Fibroblast of the aortic adventitia (primary cell): Measurements from ENCODE around the gene HTT. TPM values are rescaled to one million over a fixed set of nuclear protein-coding genes. Genes with fewer than 3 reads are reported as not detected.
A peak's percentile ranks its signal among the peaks of the same experiment; 100 is the strongest.

Experiments
- DNase-seq: peaks from one replicate; pipeline ENCODE4 v3.0.0-alpha.2; 2010; ENCODE audit warnings: low read depth
- H3K4me3 ChIP-seq: 2 replicates; pipeline ENCODE4 v1.5.1; 2011; ENCODE audit warnings: low read depth, mild to moderate bottlenecking, control low read depth, low read length, moderate library complexity
- total RNA-seq: library from RNA; depleted of rRNA; stranded (reverse); fragments of >200 nt; gene quantifications from 2 replicates; pipeline ENCODE4 v1.2.3, GENCODE V29; 2012; ENCODE audit warnings: low replicate concordance
- TF ChIP-seq, protein P1 (sequence below): IDR thresholded peaks from 2 replicates; pipeline ENCODE4 v1.5.1; 2011; ENCODE audit warnings: mild to moderate bottlenecking, low read length, control low read depth, inconsistent platforms; ENCODE audit not compliant: insufficient read depth

HTT gene
- total RNA-seq, 1 donor, result 49.9 TPM

GRCh38 chr4:3121110-3121509 lies 46.6 kb downstream of the HTT start:
- TF ChIP-seq, protein P1, sequence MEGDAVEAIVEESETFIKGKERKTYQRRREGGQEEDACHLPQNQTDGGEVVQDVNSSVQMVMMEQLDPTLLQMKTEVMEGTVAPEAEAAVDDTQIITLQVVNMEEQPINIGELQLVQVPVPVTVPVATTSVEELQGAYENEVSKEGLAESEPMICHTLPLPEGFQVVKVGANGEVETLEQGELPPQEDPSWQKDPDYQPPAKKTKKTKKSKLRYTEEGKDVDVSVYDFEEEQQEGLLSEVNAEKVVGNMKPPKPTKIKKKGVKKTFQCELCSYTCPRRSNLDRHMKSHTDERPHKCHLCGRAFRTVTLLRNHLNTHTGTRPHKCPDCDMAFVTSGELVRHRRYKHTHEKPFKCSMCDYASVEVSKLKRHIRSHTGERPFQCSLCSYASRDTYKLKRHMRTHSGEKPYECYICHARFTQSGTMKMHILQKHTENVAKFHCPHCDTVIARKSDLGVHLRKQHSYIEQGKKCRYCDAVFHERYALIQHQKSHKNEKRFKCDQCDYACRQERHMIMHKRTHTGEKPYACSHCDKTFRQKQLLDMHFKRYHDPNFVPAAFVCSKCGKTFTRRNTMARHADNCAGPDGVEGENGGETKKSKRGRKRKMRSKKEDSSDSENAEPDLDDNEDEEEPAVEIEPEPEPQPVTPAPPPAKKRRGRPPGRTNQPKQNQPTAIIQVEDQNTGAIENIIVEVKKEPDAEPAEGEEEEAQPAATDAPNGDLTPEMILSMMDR, result no peak

DNA sequence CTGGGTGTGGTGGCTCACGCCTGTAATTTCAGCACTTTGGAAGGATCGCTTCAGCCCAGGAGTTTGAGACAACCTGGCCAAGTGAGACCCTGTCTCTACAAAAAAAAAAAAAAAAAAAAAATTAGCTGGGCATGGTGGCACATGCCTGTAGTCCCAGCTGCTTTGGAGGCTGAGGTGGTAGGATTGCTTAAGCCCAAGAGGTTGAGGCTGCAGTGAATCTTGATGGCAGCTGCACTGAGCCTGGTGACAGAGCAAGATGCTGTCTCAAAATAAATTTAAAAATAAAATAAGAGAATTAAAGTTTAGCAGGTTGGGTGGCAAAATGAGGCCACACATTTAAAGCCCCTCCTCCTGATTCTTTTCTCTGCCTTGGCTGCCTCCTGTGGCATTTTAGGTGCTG lies 47.1 kb downstream of the HTT start:
- DNase-seq, result no peak
- TF ChIP-seq, protein P1, result no peak
- H3K4me3 ChIP-seq, result no peak overlapping the region

More at GRCh38 chr4:3121110-3121509, 46.6 kb downstream of the HTT start:
- H3K4me3 ChIP-seq, result no peak overlapping the region
- no peak for DNase-seq

- TF ChIP-seq, protein P1, result no peak
- H3K4me3 ChIP-seq, result no peak overlapping the region
- DNase-seq, result peak; percentile 53
Measured at GRCh38 chr4:3122081-3122563, 47.6 kb downstream of the HTT start.

DNA sequence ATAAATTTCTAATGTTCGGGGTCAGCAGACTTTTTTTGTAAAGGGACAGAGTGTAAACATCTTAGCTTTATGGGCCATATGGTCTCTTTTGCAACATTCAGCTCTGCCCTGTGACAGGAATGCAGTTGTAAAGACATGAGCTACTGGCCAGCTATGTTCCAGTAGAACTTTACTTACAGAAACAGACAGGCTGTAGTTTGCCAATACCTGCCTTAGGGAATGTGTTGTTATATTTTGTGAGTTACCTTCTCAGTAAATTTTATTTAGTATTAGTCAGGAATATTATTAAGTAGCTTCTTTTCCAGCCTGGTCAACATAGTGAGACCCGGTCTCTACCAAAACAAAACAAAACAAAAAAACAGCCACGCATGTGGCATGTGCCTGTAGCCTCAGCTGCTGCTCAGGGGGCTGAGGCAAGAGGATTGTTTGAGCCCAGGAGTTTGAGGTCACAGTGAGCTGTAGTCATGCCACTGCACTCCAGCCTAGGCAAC lies 48.7 kb downstream of the HTT start:
- no peak overlapping the region for H3K4me3 ChIP-seq
- TF ChIP-seq, protein P1, result no peak
- DNase-seq, result peak; percentile 39

- no peak for DNase-seq
- TF ChIP-seq, protein P1, result no peak
- no peak overlapping the region for H3K4me3 ChIP-seq
Measured at GRCh38 chr4:3124070-3124767, 49.7 kb downstream of the HTT start.

DNA sequence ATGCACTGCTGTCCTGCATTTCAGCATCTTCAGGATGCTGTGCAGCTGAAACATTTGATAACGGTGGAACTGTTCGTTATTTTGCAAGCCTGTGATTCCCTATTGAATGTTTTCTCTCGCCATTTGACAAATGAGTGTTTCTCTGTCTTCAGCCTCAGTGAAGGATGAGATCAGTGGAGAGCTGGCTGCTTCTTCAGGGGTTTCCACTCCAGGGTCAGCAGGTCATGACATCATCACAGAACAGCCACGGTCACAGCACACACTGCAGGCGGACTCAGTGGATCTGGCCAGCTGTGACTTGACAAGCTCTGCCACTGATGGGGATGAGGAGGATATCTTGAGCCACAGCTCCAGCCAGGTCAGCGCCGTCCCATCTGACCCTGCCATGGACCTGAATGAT lies 52.6 kb downstream of the HTT start:
- DNase-seq, result no peak
- H3K4me3 ChIP-seq, result no peak overlapping the region
- TF ChIP-seq, protein P1, result no peak

- H3K4me3 ChIP-seq, result no peak overlapping the region
- TF ChIP-seq, protein P1, result no peak
- DNase-seq, result no peak
Measured at GRCh38 chr4:3128058-3128457, 53.6 kb downstream of the HTT start.
